ENCODE measurements around the gene TOP1. TPM values are rescaled to one million over a fixed set of nuclear protein-coding genes. Genes with fewer than 3 reads are reported as not detected.
"Not testable (repeated sequence)": the region's sequence is repeated elsewhere in the genome, so short reads cannot be mapped to it uniquely, and the experiment has no call there.

Gene TOP1
- total RNA-seq, 3 donors from 2014 or later = 117 to 131 (median 121) TPM

DNA sequence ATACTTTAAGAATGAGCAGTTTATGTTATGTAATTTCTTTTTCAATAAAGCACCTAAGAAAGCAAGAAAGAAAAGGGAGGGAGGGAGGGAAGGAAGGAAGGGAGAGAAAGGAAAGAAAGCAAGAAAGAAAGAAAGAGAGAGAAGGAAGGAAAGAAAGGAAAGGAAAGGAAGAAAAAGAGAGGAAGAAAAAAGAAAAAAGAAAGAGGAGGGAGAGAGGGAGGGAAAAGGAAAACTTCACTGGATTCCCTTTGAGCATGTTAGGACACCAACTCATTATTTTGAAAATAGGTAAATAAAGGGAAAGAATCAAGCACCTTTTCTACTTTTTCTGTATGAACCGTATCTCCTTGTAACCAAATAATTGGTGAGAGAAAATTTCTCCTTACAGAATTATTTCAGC lies 32.3 kb upstream of the TOP1 start:
- no peaks in the 10 kb centered on the region for H3K9me3 Mint-ChIP-seq
- DNase-seq (no peak), ATAC-seq (no peak)
- no peak overlapping the region for H3K4me3 Mint-ChIP-seq
- no peaks in the 10 kb centered on the region for H3K36me3 Mint-ChIP-seq (ENCODE audit: insufficient read depth)
- peaks cover 9% of the 10 kb centered on the region for H3K4me1 Mint-ChIP-seq (ENCODE audit: low read depth)
- no peaks in the 10 kb centered on the region for H3K27me3 Mint-ChIP-seq (ENCODE audit: low read depth)

DNA sequence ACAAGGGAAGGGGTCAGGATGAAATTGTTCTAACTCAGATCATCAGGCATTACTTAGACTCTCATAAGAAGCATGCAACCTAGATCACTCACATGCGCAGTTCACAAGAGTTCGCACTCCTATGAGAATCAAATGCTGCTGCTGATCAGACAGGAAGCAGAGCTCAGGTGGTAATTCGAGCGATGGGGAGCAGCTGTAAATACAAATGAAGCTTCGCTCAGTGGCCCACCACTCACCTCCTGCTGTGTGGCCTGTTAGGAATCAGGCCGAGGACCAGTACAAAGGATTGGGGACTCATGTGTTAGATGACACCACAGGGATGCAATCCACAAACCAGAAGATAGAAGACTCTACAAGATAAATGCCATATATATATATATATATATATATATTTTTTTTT lies 31.5 kb upstream of the TOP1 start:
- H3K27me3 Mint-ChIP-seq (ENCODE audit: low read depth) = no peaks in the 10 kb centered on the region
- ATAC-seq (no peak), DNase-seq (no peak)
- no peak overlapping the region for H3K4me3 Mint-ChIP-seq
- no peaks in the 10 kb centered on the region for H3K9me3 Mint-ChIP-seq
- H3K36me3 Mint-ChIP-seq (ENCODE audit: insufficient read depth) = no peaks in the 10 kb centered on the region
- peaks cover 2% of the 10 kb centered on the region for H3K4me1 Mint-ChIP-seq (ENCODE audit: low read depth)

DNA sequence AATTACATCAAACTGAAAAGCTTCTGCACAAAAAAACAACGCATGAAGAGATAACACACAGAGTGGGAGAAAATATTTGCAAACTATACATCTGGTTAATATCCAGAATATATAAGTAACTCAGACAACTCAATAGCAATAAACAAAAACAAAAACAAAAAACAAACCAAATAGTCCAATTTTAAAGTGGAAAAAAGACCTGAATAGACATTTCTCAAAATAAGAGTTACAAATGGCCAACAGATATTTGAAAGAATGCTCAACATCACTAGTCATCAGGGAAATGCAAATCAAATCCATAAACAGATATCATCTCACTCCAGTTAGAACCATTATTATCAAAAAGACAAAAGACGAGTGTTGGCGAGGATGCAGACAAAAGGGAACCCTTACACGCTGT lies 28.8 kb upstream of the TOP1 start:
- peaks cover 23% of the 10 kb centered on the region for H3K4me1 Mint-ChIP-seq (ENCODE audit: low read depth)
- no peaks in the 10 kb centered on the region for H3K27me3 Mint-ChIP-seq (ENCODE audit: low read depth)
- DNase-seq = no peak
- no peak overlapping the region for H3K4me3 Mint-ChIP-seq
- no peaks in the 10 kb centered on the region for H3K36me3 Mint-ChIP-seq (ENCODE audit: insufficient read depth)
- no peak for ATAC-seq
- no peaks in the 10 kb centered on the region for H3K9me3 Mint-ChIP-seq

- Mint-ChIP-seq H3K36me3 (ENCODE audit: insufficient read depth) (no peaks in the 10 kb centered on the region), H3K9me3 (no peaks in the 10 kb centered on the region), H3K4me1 (ENCODE audit: low read depth) (peaks cover 27% of the 10 kb centered on the region), H3K4me3 (no peak overlapping the region), H3K27me3 (ENCODE audit: low read depth) (no peaks in the 10 kb centered on the region)
- no peak for DNase-seq
- ATAC-seq = no peak
These were observed 28.0 kb upstream of the TOP1 start for GRCh38 chr20:41000628-41001027.

- H3K9me3 Mint-ChIP-seq = no peaks in the 10 kb centered on the region
- no peaks in the 10 kb centered on the region for H3K27me3 Mint-ChIP-seq (ENCODE audit: low read depth)
- DNase-seq (no peak), ATAC-seq (no peak)
- H3K4me3 Mint-ChIP-seq = no peak overlapping the region
- H3K36me3 Mint-ChIP-seq (ENCODE audit: insufficient read depth) = no peaks in the 10 kb centered on the region
- H3K4me1 Mint-ChIP-seq (ENCODE audit: low read depth) = peaks cover 27% of the 10 kb centered on the region
These were observed 27.1 kb upstream of the TOP1 start for GRCh38 chr20:41001497-41001896.

DNA sequence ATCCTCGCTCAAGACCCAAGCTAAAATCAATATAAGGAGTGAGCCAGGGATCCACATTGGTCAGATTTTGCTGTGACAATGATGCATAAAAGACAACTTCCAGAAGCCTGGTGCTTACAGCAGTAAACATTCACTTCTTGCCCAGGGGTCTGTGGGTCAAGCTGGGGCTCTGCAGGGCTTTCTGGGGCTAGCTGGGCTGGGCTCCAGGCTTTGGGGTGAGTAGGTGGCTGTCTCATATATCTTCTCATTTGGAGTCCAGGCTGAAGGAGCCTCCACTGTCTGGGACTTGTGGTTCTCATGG lies 25.8 kb upstream of the TOP1 start:
- DNase-seq (no peak), ATAC-seq (no peak)
- H3K4me1 Mint-ChIP-seq (ENCODE audit: low read depth) = peaks cover 30% of the 10 kb centered on the region
- no peaks in the 10 kb centered on the region for H3K27me3 Mint-ChIP-seq (ENCODE audit: low read depth)
- peak overlapping the region; percentile 59 for H3K4me3 Mint-ChIP-seq
- no peaks in the 10 kb centered on the region for H3K9me3 Mint-ChIP-seq
- H3K36me3 Mint-ChIP-seq (ENCODE audit: insufficient read depth) = no peaks in the 10 kb centered on the region

DNA sequence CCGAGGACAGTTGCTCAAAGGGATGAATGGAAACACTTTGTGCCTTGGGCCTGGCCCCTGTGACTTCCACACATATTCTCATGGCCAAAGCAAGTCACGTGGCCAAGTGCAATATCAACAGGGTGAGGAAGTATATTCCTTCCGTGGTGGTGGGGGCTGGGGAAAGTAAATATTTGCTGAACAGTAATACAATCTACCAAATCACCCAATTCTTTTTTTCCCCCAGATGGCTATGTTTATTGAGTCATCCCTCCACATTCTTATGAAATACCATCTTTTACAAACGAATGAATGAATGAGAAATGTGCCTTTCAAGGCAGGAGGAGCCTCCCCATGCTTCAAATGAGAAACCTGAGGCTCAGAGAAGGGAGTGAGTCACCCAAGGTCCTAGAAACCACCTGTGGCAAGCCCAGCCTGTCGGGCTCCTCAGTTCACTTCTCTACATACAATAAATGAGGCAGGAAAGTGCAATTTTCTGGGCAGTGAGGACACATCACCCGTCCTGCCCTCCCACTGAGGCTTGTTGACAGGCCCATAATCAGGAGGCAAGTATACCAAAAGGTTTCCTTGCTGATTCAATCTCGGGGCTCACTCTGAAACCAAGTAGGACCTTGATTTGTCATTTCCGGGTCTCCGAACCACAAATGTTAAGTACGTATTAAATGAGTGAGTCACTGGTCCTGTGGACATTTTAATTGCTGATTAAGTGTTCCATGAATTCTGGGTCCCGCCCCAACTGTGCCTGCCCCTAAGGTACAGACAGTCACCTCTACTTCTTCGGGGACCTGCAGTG lies 25.3 kb upstream of the TOP1 start:
- Mint-ChIP-seq H3K36me3 (ENCODE audit: insufficient read depth) (no peaks in the 10 kb centered on the region), H3K27me3 (ENCODE audit: low read depth) (no peaks in the 10 kb centered on the region), H3K4me1 (ENCODE audit: low read depth) (peaks cover 35% of the 10 kb centered on the region), H3K9me3 (no peaks in the 10 kb centered on the region), H3K4me3 (peak overlapping the region; percentile 59)
- DNase-seq = peak; percentile 65
- peak; percentile 88 for ATAC-seq

- Mint-ChIP-seq H3K4me3 (peak overlapping the region; percentile 59), H3K4me1 (ENCODE audit: low read depth) (peaks cover 37% of the 10 kb centered on the region)
- H3K36me3 Mint-ChIP-seq (ENCODE audit: insufficient read depth); H3K9me3 Mint-ChIP-seq; ATAC-seq; H3K27me3 Mint-ChIP-seq (ENCODE audit: low read depth); DNase-seq: not testable (repeated sequence)
These were observed 24.7 kb upstream of the TOP1 start for GRCh38 chr20:41003936-41004294.

DNA sequence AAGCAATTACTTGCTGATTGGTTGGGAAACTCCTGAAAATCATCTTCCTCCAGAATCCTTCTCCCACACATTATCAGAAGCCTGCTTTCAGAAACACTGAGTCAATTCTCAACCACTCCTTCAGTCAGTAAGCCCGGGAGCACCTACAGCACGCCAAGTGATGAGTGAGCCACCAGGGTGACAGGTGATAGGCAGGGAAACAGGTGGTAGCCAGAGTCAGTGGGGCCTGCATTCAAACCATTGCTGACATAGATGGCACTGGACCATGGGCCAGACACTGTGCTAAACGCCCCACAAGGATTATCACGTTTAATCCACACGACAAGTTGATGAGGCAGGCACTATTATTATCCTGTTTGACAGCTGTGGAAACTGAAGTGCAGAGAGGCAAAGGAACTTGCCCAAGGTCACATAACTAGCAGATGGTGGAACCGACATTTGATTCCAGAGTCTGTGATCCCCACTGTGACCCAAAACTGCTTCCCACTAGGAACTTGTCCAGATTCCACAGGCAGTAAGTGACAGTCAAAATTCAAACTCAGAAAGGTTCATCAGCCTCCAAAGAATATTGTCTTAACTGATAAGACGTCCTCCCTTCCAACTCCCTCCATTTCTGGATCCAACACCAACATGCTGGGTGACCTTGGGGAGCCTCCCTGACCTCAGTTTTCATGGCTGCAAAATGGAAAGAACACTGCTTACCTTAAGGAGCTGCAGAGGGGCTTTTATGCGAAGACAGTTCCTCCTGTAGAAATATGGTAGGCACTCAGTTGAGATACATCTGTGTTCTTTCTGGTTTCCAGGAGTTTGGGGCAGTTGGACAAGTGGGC lies 23.9 kb upstream of the TOP1 start:
- Mint-ChIP-seq H3K27me3 (ENCODE audit: low read depth) (no peaks in the 10 kb centered on the region), H3K4me3 (no peak overlapping the region), H3K9me3 (no peaks in the 10 kb centered on the region), H3K4me1 (ENCODE audit: low read depth) (peaks cover 37% of the 10 kb centered on the region), H3K36me3 (ENCODE audit: insufficient read depth) (no peaks in the 10 kb centered on the region)
- no peak for DNase-seq
- ATAC-seq = peak in 1 of 2 donors; percentile 12

DNA sequence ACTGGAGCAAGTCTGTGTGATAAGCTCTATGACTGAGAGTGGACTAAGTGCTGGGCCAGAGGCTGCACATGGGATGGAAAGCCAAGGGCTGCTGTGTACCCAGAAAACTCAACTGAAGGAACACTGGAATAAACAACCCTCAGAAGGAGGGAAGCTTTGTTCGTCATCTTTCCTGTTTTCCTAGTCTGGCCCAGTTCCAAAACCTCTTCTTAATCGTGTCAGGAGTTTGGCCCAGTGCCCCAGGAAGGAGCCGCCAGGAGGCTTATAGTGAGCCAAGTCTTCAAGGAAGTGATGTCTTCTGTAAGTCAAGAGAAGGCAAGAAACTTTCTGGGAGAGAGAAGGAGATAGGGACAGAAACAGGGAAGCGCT lies 23.3 kb upstream of the TOP1 start:
- no peak for DNase-seq
- no peaks in the 10 kb centered on the region for H3K27me3 Mint-ChIP-seq (ENCODE audit: low read depth)
- no peaks in the 10 kb centered on the region for H3K9me3 Mint-ChIP-seq
- H3K4me3 Mint-ChIP-seq = no peak overlapping the region
- H3K4me1 Mint-ChIP-seq (ENCODE audit: low read depth) = peaks cover 37% of the 10 kb centered on the region
- ATAC-seq = no peak
- H3K36me3 Mint-ChIP-seq (ENCODE audit: insufficient read depth) = no peaks in the 10 kb centered on the region

DNA sequence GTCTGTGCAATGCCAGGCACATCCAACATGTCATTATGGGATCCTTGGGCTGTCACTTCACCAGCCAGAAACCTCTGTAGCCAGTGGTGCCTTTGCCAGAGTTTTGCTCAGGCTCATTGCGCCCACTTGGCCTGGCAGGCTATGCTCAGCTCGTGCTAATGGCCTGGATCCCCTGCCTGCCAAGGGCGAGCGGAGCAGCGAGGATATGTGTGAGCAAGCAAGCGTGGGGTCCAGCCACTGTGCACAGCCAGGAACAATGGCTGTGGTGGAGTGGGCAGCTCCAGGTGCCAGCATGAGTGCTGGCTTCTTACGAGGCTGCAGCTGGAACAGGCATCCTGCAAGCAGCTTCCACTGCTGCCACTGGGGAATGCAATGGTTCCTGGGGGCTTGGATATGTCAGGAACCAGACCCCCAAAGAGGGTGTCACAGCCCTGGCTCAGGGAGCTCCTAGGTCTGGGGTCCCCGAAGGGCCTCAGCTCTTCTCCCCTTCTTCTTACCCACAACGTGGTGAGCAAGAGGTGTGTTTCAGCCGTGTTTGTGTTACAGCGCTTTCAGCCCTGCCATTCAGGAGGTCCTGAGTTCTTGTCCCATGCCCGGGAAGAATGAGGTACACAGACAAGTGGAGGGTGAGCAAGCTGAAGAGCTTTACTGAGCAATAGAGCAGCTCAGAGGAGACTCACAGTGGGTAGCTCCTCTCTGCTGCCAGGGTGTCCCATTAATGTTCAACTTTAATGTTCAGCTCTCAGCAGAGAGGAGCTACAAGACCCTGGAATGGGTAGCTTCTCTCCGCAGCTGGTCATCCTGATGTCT lies 22.3 kb upstream of the TOP1 start:
- H3K9me3 Mint-ChIP-seq = no peaks in the 10 kb centered on the region
- no peaks in the 10 kb centered on the region for H3K27me3 Mint-ChIP-seq (ENCODE audit: low read depth)
- H3K4me3 Mint-ChIP-seq = no peak overlapping the region
- no peaks in the 10 kb centered on the region for H3K36me3 Mint-ChIP-seq (ENCODE audit: insufficient read depth)
- peaks cover 38% of the 10 kb centered on the region for H3K4me1 Mint-ChIP-seq (ENCODE audit: low read depth)
- ATAC-seq (no peak), DNase-seq (no peak)

GRCh38 chr20:41006936-41007474 lies 21.6 kb upstream of the TOP1 start:
- H3K4me1 Mint-ChIP-seq (ENCODE audit: low read depth) = peaks cover 44% of the 10 kb centered on the region

DNA sequence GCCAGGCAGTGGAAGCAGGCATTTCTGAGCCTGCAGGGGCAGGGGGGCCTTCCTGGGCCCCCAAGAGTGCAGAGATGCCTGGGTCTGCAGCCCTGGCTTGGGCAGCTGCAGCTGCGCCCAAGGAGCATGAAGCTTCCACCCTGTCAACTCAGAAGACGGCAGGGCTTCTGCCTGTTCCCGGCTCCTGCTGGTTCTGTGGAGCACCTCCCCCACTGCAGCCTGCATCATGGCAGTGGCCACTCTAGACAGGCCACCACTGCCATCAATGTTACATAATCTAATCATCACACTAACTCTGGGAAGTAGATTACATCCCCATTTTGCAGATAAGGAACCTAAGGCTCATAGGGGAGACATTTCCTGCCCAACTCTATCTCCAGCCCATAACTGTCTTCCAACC lies 21.1 kb upstream of the TOP1 start:
- no peak for DNase-seq
- Mint-ChIP-seq H3K27me3 (ENCODE audit: low read depth) (no peaks in the 10 kb centered on the region), H3K4me3 (no peak overlapping the region), H3K36me3 (ENCODE audit: insufficient read depth) (no peaks in the 10 kb centered on the region), H3K9me3 (no peaks in the 10 kb centered on the region), H3K4me1 (ENCODE audit: low read depth) (peaks cover 45% of the 10 kb centered on the region)
- no peak for ATAC-seq

More at GRCh38 chr20:41006936-41007474, 21.6 kb upstream of the TOP1 start:
- DNase-seq = no peak
- H3K9me3 Mint-ChIP-seq = no peaks in the 10 kb centered on the region
- H3K27me3 Mint-ChIP-seq (ENCODE audit: low read depth) = no peaks in the 10 kb centered on the region
- H3K4me3 Mint-ChIP-seq = no peak overlapping the region
- no peaks in the 10 kb centered on the region for H3K36me3 Mint-ChIP-seq (ENCODE audit: insufficient read depth)
- ATAC-seq = no peak

DNA sequence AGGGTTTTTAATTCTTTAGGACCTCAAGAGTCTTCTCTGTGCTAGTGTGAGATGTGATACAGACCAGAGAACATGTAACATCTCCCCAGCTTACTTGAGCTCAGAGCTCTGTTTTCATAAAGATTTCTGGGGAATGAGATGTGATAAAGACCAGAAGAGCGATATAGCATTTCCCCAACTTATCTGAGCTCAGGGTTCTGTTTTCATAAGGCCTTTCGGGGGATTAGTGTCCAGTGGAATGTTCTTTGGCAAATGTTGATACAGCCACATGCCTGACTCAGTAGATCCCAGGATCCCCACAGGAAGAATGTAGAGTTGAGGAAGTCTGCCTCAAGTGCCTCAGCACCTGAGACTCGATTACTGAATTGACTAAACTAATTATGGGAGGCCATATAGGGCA lies 18.7 kb upstream of the TOP1 start:
- no peak for ATAC-seq
- Mint-ChIP-seq H3K4me1 (ENCODE audit: low read depth) (peaks cover 28% of the 10 kb centered on the region), H3K36me3 (ENCODE audit: insufficient read depth) (no peaks in the 10 kb centered on the region), H3K27me3 (ENCODE audit: low read depth) (no peaks in the 10 kb centered on the region), H3K4me3 (no peak overlapping the region), H3K9me3 (no peaks in the 10 kb centered on the region)
- DNase-seq = no peak

All from activated T-cell treated with anti-CD3 and anti-CD28 coated beads, Interleukin-2, amount 50 U/mL, for 4 hours (primary cell).